Thyroid gland (tissue), 4 donors: Measurements from ENCODE around the gene ACSM6. TPM values are rescaled to one million over a fixed set of nuclear protein-coding genes. Genes with fewer than 3 reads are reported as not detected.

Experiments used
- DNase-seq, 2 donors: peaks; one replicate each; pipeline ENCODE4 v3.0.0-alpha.2; 2019
- H3K27ac ChIP-seq, 3 donors: fragments of 200-600 bp; sonication (generic); 1 replicate in 2 of 3; 2 replicates in 1 of 3; pipeline ENCODE4 v1.5.1; 2016 to 2019; ENCODE audit warnings: mild to moderate bottlenecking in 1 of 3, moderate library complexity in 1 of 3
- H3K27me3 ChIP-seq: fragments of 200-600 bp; sonication (generic); one replicate; pipeline ENCODE4 v1.5.1; 2019
- H3K36me3 ChIP-seq, 2 donors: fragments of 200-600 bp; sonication (generic); one replicate each; pipeline ENCODE4 v1.5.1; 2016 to 2019
- H3K4me1 ChIP-seq, 2 donors: fragments of 200-600 bp; sonication (generic); one replicate each; pipeline ENCODE4 v1.5.1; 2017 to 2019
- H3K4me3 ChIP-seq, 3 donors: fragments of 200-600 bp; sonication (generic); replicated peaks in 1 of 3; 1 replicate in 2 of 3; 2 replicates in 1 of 3; pipeline ENCODE4 v1.5.1; 2016; ENCODE audit warnings: mild to moderate bottlenecking in 1 of 3
- H3K9me3 ChIP-seq: fragments of 200-600 bp; sonication (generic); one replicate; pipeline ENCODE4 v1.5.1; 2017
- POLR2A ChIP-seq, 2 donors: fragments of 450-650 bp; IDR thresholded peaks; one replicate each; pipeline ENCODE4 v1.6.1; 2017; ENCODE audit warnings: antibody characterized with exemption in 2 of 2, mild to moderate bottlenecking in 2 of 2, moderate library complexity in 1 of 2
- WGBS, 2 donors: methylation state at CpG; one replicate each; pipeline ENCODE4 v1.1.5; 2017; 5-methylcytosine and 5-hydroxymethylcytosine counted together
- intact Hi-C: fragments of 100-400 bp; cut with DNase I; formaldehyde crosslinking; loops from one replicate; pipeline ENCODE4 v1.15.1; 2023
- total RNA-seq, 4 donors: library from RNA; depleted of rRNA; stranded (reverse); fragments of >200 nt; gene quantifications; one replicate each; pipeline ENCODE4 v1.2.3, GENCODE V29; 2016
- TF ChIP-seq, protein P1 (sequence below), 6 experiments: fragments of 200-600 bp in 3 of 6; fragments of 450-650 bp in 3 of 6; sonication (generic) in 3 of 6; IDR thresholded peaks; one replicate each; pipeline ENCODE4 v1.5.1; 2016 to 2019; ENCODE audit warnings: antibody characterized with exemption in 6 of 6, mild to moderate bottlenecking in 2 of 6, inconsistent platforms in 1 of 6, moderate library complexity in 1 of 6

ACSM6 gene
- total RNA-seq, 4 donors from 2014 or later, result 0.54 to 0.63 (median 0.56) TPM; not detected in 1

DNA sequence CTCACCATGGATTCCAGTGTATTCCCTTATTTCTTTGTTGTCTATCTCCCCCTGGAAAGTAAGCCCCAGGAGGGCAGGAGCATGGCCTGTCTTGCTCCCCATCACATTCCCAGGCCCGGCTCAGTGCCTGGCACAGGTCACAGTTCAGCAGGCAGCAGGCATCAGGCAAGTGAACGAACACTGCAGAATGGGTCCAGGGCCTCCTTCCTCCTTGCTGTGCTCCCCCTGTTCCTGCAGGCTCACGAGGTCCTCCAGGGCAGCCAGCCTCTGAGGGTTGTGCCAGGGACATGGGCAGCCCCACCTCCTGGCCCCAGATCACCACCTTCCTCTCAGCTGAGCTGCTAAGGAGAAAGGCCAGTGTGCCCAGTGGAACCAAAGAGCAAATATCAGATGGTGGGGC is 55.0 kb downstream of the ACSM6 start:
- intact Hi-C loops, result loop anchor here (2.0 to 10.0 kb wide), 2 partner anchors 64 to 114 kb away; no protein-coding TSS in a partner anchor
- 63 to 64% methylated on average over 3 of the region's 3 CpGs for WGBS, 2 donors
- peaks cover 13 to 24% of the 10 kb centered on the region in 2 donors for H3K36me3 ChIP-seq
- H3K4me1 ChIP-seq, result peaks cover 7 to 17% of the 10 kb centered on the region in 2 donors
- peak in 1 of 2 donors; percentile 30 for DNase-seq
- H3K9me3 ChIP-seq, result no peaks in the 10 kb centered on the region
- TF ChIP-seq, protein P1, sequence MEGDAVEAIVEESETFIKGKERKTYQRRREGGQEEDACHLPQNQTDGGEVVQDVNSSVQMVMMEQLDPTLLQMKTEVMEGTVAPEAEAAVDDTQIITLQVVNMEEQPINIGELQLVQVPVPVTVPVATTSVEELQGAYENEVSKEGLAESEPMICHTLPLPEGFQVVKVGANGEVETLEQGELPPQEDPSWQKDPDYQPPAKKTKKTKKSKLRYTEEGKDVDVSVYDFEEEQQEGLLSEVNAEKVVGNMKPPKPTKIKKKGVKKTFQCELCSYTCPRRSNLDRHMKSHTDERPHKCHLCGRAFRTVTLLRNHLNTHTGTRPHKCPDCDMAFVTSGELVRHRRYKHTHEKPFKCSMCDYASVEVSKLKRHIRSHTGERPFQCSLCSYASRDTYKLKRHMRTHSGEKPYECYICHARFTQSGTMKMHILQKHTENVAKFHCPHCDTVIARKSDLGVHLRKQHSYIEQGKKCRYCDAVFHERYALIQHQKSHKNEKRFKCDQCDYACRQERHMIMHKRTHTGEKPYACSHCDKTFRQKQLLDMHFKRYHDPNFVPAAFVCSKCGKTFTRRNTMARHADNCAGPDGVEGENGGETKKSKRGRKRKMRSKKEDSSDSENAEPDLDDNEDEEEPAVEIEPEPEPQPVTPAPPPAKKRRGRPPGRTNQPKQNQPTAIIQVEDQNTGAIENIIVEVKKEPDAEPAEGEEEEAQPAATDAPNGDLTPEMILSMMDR (IDR thresholded peaks at IDR 0.05), result no peak
- TF ChIP-seq POLR2A (IDR thresholded peaks at IDR 0.05), result no peak
- peak overlapping the region in 1 of 3 donors; percentile 32 for H3K27ac ChIP-seq
- no peak overlapping the region for H3K4me3 ChIP-seq
- no peaks in the 10 kb centered on the region for H3K27me3 ChIP-seq

DNA sequence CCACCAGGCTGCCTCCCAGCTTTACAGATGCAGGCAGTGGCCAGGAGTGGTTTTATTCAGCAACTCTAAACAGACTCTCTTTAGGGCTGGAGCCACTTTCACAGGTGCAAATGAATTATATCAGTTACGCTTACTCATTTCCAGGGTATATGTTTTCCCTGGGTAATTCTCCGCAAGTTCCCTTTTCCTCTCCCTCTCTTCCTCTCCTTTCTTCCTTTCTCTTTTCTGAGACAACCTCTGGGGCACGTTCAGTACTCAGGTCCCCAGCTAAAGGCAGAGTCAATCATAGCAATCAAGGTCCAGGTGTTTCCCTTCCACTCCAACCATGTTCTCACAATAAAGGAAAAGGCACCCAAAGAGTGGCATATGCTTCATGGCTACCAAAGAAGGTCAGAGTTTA is 55.4 kb downstream of the ACSM6 start:
- Histone ChIP-seq H3K27ac (peak overlapping the region in 1 of 3 donors; percentile 32), H3K9me3 (no peaks in the 10 kb centered on the region), H3K27me3 (no peaks in the 10 kb centered on the region), H3K4me1 (peaks cover 7 to 17% of the 10 kb centered on the region in 2 donors), H3K36me3 (peaks cover 8 to 20% of the 10 kb centered on the region in 2 donors), H3K4me3 (no peak overlapping the region)
- no peak for TF ChIP-seq POLR2A (IDR thresholded peaks at IDR 0.05)
- TF ChIP-seq, protein P1 (IDR thresholded peaks at IDR 0.05), result no peak
- 79 to 89% methylated on average over 3 of the region's 3 CpGs for WGBS, 2 donors
- intact Hi-C loops, result loop anchor here (2.0 to 10.0 kb wide), 2 partner anchors 65 to 113 kb away; no protein-coding TSS in a partner anchor
- no peak for DNase-seq

DNA sequence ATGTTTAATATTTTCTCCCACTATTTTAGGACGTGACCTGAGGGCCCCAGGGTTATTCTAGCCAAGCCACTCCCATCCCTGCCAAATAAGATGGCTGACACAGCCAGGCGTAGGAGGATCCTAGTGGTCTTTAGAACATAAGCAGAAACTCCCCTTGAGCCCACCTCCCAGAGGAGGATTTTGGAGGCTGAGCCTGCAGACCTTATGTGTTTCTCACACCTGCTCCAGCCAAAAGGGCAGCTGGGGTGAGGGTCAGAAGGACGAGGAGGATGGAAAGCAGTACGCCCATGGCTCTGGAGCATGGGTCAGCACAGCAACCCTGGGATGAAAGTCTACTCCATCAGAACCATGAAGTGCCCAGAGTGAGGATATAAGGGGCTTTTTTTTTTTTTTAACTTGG is 56.8 kb downstream of the ACSM6 start:
- Histone ChIP-seq H3K36me3 (peaks cover 0 to 6% of the 10 kb centered on the region in 2 donors), H3K27me3 (no peaks in the 10 kb centered on the region), H3K4me1 (peaks cover 7 to 17% of the 10 kb centered on the region in 2 donors), H3K27ac (no peak overlapping the region), H3K4me3 (no peak overlapping the region), H3K9me3 (no peaks in the 10 kb centered on the region)
- TF ChIP-seq, protein P1 (IDR thresholded peaks at IDR 0.05), result no peak
- TF ChIP-seq POLR2A (IDR thresholded peaks at IDR 0.05), result no peak
- intact Hi-C loops, result no loop called here
- DNase-seq, result no peak
- WGBS, 2 donors, result 88 to 95% methylated on average over 4 of the region's 4 CpGs

DNA sequence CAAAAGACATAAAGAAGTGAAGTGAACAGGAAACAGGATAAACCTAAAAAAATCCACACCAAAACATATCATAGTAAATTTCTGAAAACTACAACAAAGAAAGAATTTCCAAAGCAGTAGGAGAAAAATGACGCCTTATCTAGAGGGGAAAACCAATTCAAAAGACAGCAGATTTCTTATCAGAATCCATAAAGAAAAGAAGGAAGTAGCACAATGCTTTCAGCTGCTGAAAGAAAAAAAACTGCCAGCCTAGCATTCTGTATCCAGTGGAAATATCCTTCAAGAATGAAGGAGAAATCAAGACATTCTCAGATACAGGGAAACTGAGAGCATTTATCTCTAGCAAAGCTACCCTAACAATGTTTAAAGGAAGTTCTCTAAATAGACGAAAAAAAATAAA is 59.0 kb downstream of the ACSM6 start:
- DNase-seq, result no peak
- WGBS, 2 donors, result 84% methylated on average over 2 of the region's 2 CpGs
- intact Hi-C loops, result no loop called here
- TF ChIP-seq, protein P1 (IDR thresholded peaks at IDR 0.05), result no peak
- TF ChIP-seq POLR2A (IDR thresholded peaks at IDR 0.05), result no peak
- Histone ChIP-seq H3K9me3 (no peaks in the 10 kb centered on the region), H3K4me1 (peaks cover 7 to 9% of the 10 kb centered on the region in 2 donors), H3K27ac (no peak overlapping the region), H3K4me3 (no peak overlapping the region), H3K36me3 (peaks cover 4 to 6% of the 10 kb centered on the region in 2 donors), H3K27me3 (no peaks in the 10 kb centered on the region)

DNA sequence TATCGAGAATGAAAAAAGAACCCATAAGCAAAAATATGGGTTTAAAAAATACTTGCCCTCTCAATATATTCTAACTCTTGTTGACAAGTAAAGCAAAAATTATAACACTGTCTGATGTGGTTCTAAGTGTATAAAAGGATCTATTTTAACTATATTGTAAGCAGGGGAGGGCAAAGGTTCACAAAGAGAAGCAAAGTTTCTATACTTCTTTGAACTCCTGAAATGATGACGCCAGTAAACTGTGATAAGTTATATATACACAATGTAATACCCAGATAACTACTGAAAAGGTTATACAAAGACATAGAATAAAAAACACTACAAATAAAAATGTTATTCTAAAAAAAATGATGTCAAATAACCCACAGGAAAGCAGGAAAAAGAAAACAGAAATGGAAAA is 59.6 kb downstream of the ACSM6 start:
- H3K36me3 ChIP-seq, result peaks cover 8% of the 10 kb centered on the region in 2 donors
- H3K4me3 ChIP-seq, result no peak overlapping the region
- TF ChIP-seq POLR2A (IDR thresholded peaks at IDR 0.05), result no peak
- TF ChIP-seq, protein P1 (IDR thresholded peaks at IDR 0.05), result no peak
- WGBS, 2 donors, result 91 to 97% methylated on average over 2 of the region's 2 CpGs
- no peaks in the 10 kb centered on the region for H3K9me3 ChIP-seq
- no peak overlapping the region for H3K27ac ChIP-seq
- H3K27me3 ChIP-seq, result no peaks in the 10 kb centered on the region
- DNase-seq, result no peak
- intact Hi-C loops, result no loop called here
- peaks cover 7 to 9% of the 10 kb centered on the region in 2 donors for H3K4me1 ChIP-seq
